ENCODE data around the gene NPLOC4. TPM values are rescaled to one million over a fixed set of nuclear protein-coding genes. Genes with fewer than 3 reads are reported as not detected.

NPLOC4 gene
- total and polyA plus RNA-seq, 2 donors (not counting 1 experiment from before 2014, with no cell fraction given) = 70.2 to 101 TPM

DNA sequence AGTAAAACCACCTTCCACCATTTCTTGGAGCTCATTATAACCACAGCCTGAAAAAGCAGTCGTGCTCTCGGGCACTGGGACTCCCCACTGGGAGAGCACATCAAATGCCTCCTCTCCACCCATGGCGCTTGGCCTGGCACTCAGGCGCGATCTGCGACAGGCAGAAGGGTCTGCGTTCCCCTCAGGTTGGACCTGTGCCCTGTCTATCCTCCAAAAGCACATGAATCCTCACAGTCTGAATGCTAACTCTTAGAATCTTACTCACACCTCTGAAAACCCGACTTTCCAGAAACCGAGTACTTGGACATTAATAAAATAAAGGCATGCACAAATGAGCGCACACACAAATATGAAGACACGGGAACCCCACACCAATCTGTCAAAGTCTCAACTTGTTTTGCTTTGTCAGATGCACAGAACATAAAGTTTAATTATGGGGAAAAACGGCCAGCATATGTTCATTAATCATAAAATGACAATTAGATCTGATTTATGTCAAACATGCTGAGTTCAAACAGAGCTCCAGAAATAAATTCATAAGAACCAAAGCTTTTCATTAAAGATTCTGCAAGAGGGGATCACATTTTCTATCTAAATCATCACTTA lies 64.2 kb downstream of the NPLOC4 start:
- no peak overlapping the region for H3K27ac ChIP-seq (ENCODE audit: low read length in 2 of 2)
- H3K4me3 ChIP-seq (ENCODE audit: control extremely low read depth in 1 of 5, extremely low read depth in 1 of 5, insufficient read depth in 1 of 5, low read depth in 2 of 5, low read length in 4 of 5) = no peak overlapping the region
- H2AFZ ChIP-seq (ENCODE audit: insufficient read depth, low read depth, low read length, poor library complexity, severe bottlenecking) = no peak overlapping the region
- H3K36me3 ChIP-seq (replicated peaks in 1 of 2; ENCODE audit: control extremely low read depth in 1 of 2, control insufficient read depth in 1 of 2, extremely low read depth in 1 of 2, insufficient read depth in 2 of 2, low read length in 1 of 2) = peaks cover 4 to 67% of the 10 kb centered on the region in 2 experiments
- ChIA-PET POLR2A (no interaction called here), CTCF (no interaction called here)
- no peak for TF ChIP-seq EZH2 (IDR thresholded peaks at IDR 0.05; ENCODE audit: borderline replicate concordance, insufficient read depth, low read depth, low read length, poor library complexity, severe bottlenecking)
- TF ChIP-seq, protein P1, sequence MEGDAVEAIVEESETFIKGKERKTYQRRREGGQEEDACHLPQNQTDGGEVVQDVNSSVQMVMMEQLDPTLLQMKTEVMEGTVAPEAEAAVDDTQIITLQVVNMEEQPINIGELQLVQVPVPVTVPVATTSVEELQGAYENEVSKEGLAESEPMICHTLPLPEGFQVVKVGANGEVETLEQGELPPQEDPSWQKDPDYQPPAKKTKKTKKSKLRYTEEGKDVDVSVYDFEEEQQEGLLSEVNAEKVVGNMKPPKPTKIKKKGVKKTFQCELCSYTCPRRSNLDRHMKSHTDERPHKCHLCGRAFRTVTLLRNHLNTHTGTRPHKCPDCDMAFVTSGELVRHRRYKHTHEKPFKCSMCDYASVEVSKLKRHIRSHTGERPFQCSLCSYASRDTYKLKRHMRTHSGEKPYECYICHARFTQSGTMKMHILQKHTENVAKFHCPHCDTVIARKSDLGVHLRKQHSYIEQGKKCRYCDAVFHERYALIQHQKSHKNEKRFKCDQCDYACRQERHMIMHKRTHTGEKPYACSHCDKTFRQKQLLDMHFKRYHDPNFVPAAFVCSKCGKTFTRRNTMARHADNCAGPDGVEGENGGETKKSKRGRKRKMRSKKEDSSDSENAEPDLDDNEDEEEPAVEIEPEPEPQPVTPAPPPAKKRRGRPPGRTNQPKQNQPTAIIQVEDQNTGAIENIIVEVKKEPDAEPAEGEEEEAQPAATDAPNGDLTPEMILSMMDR (IDR thresholded peaks at IDR 0.05) = no peak
- H3K4me2 ChIP-seq (replicated peaks; ENCODE audit: low read depth, low read length, poor library complexity, severe bottlenecking) = no peak overlapping the region
- 100% methylated on average over 8 of the region's 12 CpGs for WGBS (ENCODE audit: insufficient coverage)
- H3K79me2 ChIP-seq (ENCODE audit: control insufficient read depth, insufficient read depth, low read length) = peaks cover 23% of the 10 kb centered on the region
- Mint-ChIP-seq H3K9me3 (ENCODE audit: insufficient read depth) (no peaks in the 10 kb centered on the region), H3K27me3 (no peaks in the 10 kb centered on the region), H3K4me3 (no peak overlapping the region), H3K27ac (no peak overlapping the region), H3K4me1 (no peaks in the 10 kb centered on the region)
- ATAC-seq (ENCODE audit: low read depth) = no peak
- H3K27me3 ChIP-seq (replicated peaks in 1 of 4; ENCODE audit: control extremely low read depth in 1 of 4, control insufficient read depth in 3 of 4, insufficient read depth in 4 of 4, low read length in 3 of 4) = no peaks in the 10 kb centered on the region
- no peaks in the 10 kb centered on the region for H4K20me1 ChIP-seq (ENCODE audit: control insufficient read depth, insufficient read depth, low read length, poor library complexity, severe bottlenecking)
- no peak for DNase-seq
- H3K9ac ChIP-seq (ENCODE audit: low read length) = no peak overlapping the region
- intact Hi-C loops (cut with micrococcal nuclease) = no loop called here
- no peaks in the 10 kb centered on the region for H3K9me3 ChIP-seq (ENCODE audit: control extremely low read depth in 1 of 3, control insufficient read depth in 2 of 3, insufficient read depth in 1 of 3, low read length in 2 of 3)
- H3K4me1 ChIP-seq (ENCODE audit: control insufficient read depth in 2 of 2, insufficient read depth in 2 of 2, low read length in 2 of 2) = no peaks in the 10 kb centered on the region

DNA sequence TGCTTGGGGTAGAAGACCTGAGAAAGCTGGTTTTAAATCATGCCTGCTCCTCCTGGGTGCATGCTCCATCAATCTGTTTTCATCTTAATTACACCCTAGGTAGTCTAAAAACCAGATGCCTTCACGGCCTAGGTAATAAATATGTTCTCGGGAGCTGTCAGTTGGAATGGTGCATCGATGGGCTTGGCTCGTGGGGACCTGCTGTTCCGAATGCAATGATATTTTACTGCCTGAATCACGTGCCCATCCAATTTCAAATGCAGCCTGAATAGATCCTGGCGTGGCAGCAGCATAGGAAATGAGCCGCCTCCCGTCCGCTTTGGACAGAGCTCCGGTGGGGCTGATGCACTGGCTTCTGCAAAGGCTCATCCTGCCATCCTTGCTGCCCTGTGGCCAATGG lies 65.9 kb downstream of the NPLOC4 start:
- peaks cover 9 to 73% of the 10 kb centered on the region in 2 experiments for H3K36me3 ChIP-seq (replicated peaks in 1 of 2; ENCODE audit: control extremely low read depth in 1 of 2, control insufficient read depth in 1 of 2, extremely low read depth in 1 of 2, insufficient read depth in 2 of 2, low read length in 1 of 2)
- H3K4me3 ChIP-seq (ENCODE audit: control extremely low read depth in 1 of 5, extremely low read depth in 1 of 5, insufficient read depth in 1 of 5, low read depth in 2 of 5, low read length in 4 of 5) = no peak overlapping the region
- no peak for ATAC-seq (ENCODE audit: low read depth)
- no peak overlapping the region for H3K27ac ChIP-seq (ENCODE audit: low read length in 2 of 2)
- H3K4me2 ChIP-seq (replicated peaks; ENCODE audit: low read depth, low read length, poor library complexity, severe bottlenecking) = no peak overlapping the region
- H3K27me3 Mint-ChIP-seq = no peaks in the 10 kb centered on the region
- POLR2A ChIA-PET = no interaction called here
- no peaks in the 10 kb centered on the region for H3K4me1 Mint-ChIP-seq
- no peaks in the 10 kb centered on the region for H3K4me1 ChIP-seq (ENCODE audit: control insufficient read depth in 2 of 2, insufficient read depth in 2 of 2, low read length in 2 of 2)
- no peak for TF ChIP-seq EZH2 (IDR thresholded peaks at IDR 0.05; ENCODE audit: borderline replicate concordance, insufficient read depth, low read depth, low read length, poor library complexity, severe bottlenecking)
- TF ChIP-seq, protein P1 (IDR thresholded peaks at IDR 0.05) = no peak
- H3K9ac ChIP-seq (ENCODE audit: low read length) = no peak overlapping the region
- peaks cover 11% of the 10 kb centered on the region for H3K79me2 ChIP-seq (ENCODE audit: control insufficient read depth, insufficient read depth, low read length)
- no peaks in the 10 kb centered on the region for H3K9me3 ChIP-seq (ENCODE audit: control extremely low read depth in 1 of 3, control insufficient read depth in 2 of 3, insufficient read depth in 1 of 3, low read length in 2 of 3)
- no peak overlapping the region for H2AFZ ChIP-seq (ENCODE audit: insufficient read depth, low read depth, low read length, poor library complexity, severe bottlenecking)
- no peak for DNase-seq
- WGBS (ENCODE audit: insufficient coverage) = 93% methylated on average over 11 of the region's 11 CpGs
- H3K4me3 Mint-ChIP-seq = no peak overlapping the region
- CTCF ChIA-PET = interaction anchor here (2.2 kb wide), 1 partner anchor 30 kb away, joined by 7 read pairs; no protein-coding TSS in a partner anchor
- no peak overlapping the region for H3K27ac Mint-ChIP-seq
- no peaks in the 10 kb centered on the region for H3K27me3 ChIP-seq (replicated peaks in 1 of 4; ENCODE audit: control extremely low read depth in 1 of 4, control insufficient read depth in 3 of 4, insufficient read depth in 4 of 4, low read length in 3 of 4)
- no peaks in the 10 kb centered on the region for H3K9me3 Mint-ChIP-seq (ENCODE audit: insufficient read depth)
- no peaks in the 10 kb centered on the region for H4K20me1 ChIP-seq (ENCODE audit: control insufficient read depth, insufficient read depth, low read length, poor library complexity, severe bottlenecking)
- intact Hi-C loops (cut with micrococcal nuclease) = no loop called here
